Hepatocyte (in vitro differentiated cells): ENCODE measurements around the gene DEXI.

Experiments used
- CTCF ChIP-seq: fragments of 200-600 bp; sonication (generic); IDR thresholded peaks from 2 replicates; pipeline ENCODE4 v1.5.1; 2016; ENCODE audit warnings: antibody characterized with exemption, mild to moderate bottlenecking; ENCODE audit not compliant: poor library complexity
- EZH2phosphoT487 ChIP-seq: fragments of 200-600 bp; sonication (generic); IDR thresholded peaks from one replicate; pipeline ENCODE4 v1.6.1; 2018; ENCODE audit warnings: antibody characterized with exemption, mild to moderate bottlenecking, low read depth, moderate library complexity; ENCODE audit not compliant: unreplicated experiment, severe bottlenecking

DNA sequence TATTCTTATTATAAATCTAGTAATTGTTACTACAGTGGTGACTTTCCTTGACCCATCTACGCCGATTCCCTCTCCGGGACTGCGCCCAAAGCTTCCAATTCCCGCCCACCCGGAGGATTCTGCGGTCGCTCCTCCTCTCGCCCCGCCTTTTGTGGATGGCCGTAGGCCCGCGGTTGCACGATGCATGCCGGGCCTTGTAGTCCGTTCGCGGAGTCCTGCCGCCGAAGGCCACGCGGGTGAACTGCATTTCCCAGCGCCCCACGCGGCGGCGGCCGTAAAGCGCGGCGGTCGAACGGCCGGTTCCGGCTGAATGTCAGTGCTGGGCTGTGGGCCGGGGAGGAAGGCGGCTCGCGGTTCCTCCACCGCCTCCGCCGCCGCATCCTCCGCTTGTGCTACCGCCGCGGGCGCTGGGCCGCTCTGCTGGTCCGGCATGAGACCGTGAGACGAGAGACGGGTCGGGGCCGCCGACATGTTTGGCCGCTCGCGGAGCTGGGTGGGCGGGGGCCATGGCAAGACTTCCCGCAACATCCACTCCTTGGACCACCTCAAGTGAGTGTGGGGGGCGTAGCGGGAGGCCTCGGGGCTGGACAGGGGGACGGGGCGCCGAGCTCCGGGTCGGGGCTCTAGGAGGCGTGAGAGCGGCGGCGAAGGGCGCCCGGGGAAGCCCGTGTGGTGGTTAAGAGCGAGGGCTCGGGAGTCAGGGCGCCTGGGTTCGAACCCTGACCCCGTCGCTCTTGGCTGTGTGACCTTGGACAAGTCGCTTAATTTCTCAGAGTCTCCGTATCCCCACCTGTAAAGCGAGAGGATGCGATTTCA lies 2.2 kb upstream of the DEXI start, which contains the start of gene CLEC16A:
- TF ChIP-seq CTCF, result no peak
- TF ChIP-seq EZH2phosphoT487, result no peak
